GM21360 (cell line): ENCODE measurements around the gene TMEM63B.
"Not testable (repeated sequence)": the region's sequence is repeated elsewhere in the genome, so short reads cannot be mapped to it uniquely, and the experiment has no call there.

Experiments
- ATAC-seq: cut with Tn5 transposase; IDR thresholded peaks from one replicate; pipeline ENCODE4 v1.9.1; 2021; ENCODE audit warnings: mild to moderate bottlenecking, moderate library complexity; ENCODE audit not compliant: unreplicated experiment

Gene TMEM63B

DNA sequence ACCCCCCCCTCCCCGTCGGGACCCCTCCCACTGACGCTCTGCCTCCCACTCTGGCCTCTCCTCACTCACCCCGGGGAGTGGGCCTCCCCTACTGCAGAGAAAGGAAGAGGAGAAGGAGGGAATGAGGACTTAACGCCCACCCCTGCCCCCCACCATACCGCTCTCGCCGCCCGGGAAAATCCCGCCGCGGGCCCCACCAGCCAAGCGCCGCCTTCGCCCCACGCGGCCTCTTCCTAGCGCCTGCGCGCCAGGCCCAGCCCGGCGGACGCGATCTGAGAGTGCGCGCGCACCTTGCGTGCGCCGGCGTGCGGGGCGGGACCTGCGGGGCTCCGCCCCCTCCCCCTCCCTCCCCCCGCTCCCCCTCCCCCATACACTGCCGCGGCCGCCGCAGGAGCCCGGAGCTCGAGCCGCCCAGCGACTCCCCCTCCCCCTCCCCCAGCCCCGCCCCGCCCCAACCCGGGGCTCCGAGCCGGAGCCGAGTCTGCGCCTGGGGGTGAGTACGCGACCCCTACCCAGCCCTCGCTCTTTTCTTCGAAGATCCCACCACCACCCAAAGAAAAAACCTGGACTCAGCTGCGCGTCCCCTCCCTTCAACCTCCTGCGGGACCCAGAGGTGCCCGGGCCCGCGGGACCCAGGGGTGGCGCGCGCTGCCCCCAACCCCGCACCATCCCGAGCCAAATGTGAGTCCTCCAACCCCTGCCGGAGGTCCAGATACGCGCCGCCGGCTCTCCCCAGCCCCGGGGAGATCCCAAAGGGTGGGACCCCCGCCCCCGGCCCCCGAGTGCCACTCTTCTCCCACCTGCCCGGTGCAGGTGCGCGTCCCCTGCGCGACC lies at the start of gene TMEM63B, which contains the start of gene MRPL14:
TSS of gene TMEM63B (plus strand) at position 369 of the 834 bp plus-strand sequence. CDS start 7,031 bp downstream, outside the sequence.
TSS of gene MRPL14 (minus strand) at position 267 of the 834 bp plus-strand sequence. CDS start 10,841 bp downstream, outside the sequence.
- peak; percentile 67 for ATAC-seq

GRCh38 chr6:44078219-44078826 lies 49.0 kb upstream of the TMEM63B start:
- ATAC-seq = no peak

DNA sequence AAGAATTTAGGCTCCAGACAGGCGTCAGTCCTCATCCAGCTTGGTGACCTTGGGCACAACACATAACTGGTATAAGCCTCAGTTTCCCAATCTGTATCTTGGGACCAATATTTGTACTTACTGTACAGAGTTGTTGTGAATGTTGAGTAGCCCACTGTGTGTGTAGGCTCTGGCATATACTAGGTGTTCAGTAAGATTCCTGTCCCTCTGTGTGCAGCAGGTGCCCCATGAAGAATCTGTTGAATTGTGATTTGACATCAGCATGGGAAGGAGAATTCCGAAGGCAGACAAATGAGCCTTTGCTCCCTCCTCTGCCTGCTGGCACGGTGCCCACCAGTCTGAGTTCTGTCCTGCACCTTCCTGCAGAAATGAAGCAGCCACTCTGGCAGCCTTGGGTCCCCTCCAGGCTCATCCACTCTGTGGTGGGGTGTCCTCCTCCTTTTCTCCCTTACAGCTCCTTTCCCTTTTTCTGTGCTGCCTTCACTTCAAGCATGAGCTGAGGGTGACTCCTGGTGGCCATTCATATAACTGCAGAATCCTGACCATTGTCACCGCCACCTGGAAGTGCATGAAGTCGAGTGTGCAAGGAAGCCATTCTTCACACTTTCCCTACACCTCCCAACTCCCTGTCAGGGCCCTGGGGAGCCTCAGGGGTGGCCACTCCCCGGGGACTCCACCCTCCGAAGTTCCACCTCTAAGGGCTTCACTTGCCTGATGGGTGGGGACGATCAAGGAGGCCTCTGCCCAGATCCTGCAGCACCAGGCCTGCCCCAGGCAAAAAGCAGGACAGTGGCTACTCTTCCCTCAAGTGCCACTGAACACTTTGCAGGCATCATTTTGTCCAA lies 48.3 kb upstream of the TMEM63B start:
- ATAC-seq = no peak

DNA sequence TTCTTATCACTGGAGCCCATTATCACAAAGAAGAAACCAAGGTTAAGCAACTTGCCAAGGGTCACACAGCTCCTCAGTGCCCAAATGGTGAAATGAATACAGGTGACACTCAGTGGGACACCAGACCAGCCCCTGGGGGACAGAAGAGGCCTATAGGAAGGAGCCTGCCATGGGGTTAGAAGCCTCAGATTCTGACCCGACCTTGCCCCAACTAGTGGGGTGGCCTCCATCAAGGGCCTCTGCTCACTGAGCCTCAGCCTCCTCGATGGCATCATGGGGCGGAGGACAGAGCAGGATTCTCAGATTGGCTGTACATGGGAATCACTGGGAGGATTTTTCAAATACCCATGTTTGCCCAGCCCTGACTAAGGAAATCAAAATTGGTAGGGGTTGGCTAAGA lies 47.7 kb upstream of the TMEM63B start:
- ATAC-seq = no peak

DNA sequence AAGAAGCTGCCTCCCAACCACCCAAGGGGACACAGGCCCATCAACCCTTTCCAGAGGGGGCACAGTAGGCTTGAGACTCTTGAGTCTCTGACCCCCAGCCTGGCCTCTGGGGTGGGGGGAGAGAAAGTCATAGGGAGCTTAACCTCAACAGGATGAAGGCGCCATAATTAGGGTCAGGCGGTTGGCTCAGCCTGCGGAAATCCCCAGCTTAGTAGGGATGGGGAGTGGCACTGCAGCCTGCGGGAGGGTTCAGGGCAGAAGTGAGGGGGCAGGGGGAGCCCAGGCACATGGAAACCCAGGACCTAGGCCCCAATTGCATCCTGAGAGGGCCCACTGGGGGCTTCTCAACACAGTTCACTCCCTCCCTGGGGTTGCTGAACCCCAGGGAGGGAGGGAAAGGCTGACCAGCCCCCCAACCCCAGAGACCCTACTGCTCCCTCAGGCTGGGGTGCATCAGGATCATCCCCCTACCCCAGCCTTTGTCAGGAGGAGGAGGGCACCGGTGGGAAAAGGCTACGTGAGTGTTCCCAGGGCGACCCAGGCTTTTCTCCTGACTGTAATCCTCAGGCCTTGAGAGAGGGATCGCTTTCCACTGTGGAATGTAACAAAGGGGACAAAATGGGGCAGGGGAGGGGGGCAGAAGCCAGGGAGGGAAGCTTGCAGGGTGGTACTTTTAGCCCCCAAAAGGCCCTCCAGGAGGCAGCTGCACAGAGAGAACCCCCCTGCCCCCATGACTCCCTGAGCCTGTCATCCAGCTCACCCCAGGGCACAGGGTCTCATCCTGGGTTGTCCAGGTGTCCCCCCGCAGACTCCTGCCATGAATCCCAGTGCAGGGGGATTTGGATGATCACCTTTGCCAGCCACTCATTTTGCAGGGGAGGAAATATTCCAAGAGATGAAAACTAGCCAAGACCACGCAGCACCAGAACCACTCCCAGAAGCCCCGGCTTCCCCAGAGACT lies 46.5 kb upstream of the TMEM63B start:
- no peak for ATAC-seq

DNA sequence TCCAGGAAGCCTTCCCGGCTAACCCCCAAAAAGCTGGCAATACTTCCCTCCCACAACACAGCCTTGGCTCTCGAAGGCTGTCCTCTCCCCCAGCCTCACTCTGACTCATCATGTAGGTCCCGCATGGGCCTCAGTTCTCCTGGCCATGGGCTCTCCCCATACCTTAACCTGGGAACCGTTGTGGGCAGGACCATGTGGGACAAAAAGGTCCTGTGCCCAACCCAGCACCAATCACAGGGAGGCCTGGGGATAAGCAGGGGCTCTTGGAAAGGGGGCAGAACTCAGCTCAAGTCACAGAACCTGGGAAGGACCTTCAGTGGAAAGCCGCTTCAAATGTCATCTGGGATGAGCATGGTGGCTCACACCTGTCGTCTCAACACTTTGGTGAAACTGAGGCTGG lies 45.6 kb upstream of the TMEM63B start:
- no peak for ATAC-seq

DNA sequence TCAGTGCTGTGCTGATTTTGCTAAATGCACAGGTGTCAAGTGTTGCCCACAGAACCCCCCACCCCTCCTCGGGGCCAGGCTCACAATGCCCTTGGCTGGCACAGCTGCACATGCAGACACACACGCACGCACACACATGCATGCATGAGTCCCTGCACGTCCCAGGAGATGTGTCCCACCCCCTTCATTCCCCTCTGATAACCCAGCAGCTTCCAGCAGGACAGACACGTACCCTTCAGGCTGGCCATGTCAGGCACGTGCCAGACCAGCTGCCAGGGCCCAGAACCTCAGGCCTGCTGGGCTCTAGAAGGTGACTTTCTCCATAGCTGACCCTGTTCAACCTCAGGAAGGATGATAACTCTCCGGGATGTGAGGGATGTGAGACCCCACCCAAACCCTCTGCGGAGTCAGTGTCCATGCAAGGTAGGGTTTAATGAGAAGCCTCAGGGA lies 44.5 kb upstream of the TMEM63B start:
- no peak for ATAC-seq

DNA sequence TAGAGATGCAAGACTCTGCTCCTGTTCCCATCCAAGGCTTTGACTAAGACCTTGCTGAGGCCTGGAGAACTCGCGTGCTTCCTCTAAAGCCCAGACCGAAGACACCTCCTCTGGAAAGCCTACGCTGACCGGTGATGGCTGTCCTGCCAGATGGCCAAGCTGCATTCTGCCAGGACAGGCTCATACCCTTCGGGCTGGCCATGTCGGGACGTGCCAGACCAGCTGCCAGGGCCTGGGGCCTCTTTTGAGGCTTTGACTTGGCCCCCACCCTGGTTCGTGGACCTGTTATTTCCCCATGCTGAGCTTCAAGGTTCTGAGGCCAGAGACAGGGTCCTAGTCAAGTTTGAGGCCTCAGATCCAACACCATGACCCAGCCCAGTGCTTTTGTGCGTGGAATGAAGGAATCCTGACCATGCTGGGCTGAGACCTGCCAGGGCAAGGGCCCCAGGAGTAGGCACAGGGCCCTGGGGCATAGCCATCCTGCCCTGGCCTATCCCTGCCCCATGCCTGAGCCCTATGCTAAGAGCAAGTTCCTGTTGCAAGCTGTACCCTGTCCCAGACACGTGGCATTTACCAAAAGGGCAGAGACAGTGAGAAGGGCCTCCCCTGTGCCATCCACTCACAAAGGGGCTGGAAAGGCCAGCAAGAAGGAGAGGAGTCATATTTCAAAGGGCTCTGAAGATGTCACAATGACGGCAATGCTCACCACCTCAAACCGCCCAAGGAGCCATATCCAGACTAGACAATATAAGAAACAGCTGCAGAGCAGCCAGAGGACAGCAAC lies 42.9 kb upstream of the TMEM63B start:
- ATAC-seq = no peak

- ATAC-seq = no peak
Observed at GRCh38 chr6:44085219-44085618, 42.1 kb upstream of the TMEM63B start.

- no peak for ATAC-seq
Observed at GRCh38 chr6:44086931-44087574, 40.3 kb upstream of the TMEM63B start.

DNA sequence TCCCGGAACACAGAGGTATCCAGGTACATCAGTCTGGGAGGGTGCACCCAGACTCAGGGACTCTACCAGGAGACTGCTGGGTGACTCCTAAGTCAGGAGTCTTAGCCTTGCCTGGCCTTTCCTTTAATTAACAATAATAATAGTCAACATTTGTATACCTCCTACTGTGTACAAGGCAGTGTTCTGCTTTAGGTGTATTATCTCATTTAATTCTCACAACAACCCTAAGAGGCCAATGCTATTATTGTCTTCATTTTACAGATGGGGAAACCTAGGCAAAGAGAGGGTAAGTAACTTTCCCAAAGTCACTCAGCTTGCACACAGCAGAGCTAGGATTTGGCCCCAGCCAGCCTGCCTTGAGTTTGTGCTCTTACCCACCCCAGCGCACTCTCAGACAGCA lies 39.7 kb upstream of the TMEM63B start:
- no peak for ATAC-seq

- no peak for ATAC-seq
Observed at GRCh38 chr6:44088827-44089590, 38.3 kb upstream of the TMEM63B start.

DNA sequence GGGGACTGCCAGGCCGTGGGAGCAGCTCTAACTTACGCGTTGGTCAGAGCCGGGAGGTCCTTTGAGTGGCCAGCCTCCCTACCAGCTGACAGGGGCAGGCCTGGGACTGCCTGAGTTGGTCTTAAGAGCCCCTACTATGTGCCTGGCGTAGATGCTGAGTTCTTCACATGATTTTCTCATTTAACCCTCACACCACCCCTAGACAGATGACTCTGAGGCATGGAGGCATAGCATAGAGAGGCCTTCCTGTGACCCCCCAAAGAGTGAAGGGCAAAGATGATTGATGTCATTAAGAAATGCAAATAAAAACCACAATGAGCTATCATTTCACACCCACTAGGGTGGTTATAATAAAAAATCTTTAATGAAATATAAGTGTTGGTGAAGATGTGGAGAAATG lies 36.9 kb upstream of the TMEM63B start:
- no peak for ATAC-seq

GRCh38 chr6:44091356-44091755 lies 36.0 kb upstream of the TMEM63B start:
- not testable (repeated sequence) for ATAC-seq

DNA sequence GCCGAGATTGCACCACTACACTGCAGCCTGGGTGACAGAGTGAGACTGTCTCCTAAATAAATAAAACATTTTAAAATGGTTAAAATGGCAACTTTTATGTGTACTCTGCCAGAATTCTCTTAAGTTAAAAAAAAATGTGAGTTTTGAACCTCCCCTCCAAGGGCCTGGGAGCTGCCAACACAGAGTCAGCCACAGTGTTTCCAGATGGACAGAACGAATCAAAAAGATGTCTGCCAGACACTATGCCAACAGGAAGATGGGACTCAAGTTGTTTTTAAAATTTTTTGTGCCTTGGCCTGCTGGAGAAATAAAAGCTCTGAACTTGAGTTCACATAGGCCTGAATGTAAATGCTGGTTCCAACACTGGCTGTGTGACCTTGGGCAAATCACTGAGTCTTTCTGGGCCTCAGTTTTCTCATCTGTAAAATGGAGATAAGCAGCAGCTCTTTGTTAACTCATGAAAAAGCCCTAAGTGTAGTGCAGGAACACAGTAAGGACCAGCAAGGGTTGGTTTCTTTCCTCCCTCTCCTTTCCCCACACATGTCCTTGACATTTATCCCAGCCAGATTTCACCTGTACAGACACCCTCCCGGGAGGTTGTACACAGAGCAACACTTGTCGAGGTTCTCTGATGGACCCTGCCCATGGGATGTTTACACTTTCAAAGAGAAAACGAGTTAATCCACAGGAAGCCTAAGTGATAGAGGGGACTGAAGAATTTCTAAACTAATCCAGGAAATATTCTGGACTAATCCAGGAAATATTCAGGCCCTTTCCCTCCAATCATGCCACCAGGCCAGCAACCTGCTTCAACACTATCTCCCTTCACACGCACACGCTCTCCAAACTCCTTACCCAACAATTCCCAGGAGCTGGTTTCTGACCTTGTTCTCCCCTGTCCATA lies 35.1 kb upstream of the TMEM63B start:
- ATAC-seq = no peak

DNA sequence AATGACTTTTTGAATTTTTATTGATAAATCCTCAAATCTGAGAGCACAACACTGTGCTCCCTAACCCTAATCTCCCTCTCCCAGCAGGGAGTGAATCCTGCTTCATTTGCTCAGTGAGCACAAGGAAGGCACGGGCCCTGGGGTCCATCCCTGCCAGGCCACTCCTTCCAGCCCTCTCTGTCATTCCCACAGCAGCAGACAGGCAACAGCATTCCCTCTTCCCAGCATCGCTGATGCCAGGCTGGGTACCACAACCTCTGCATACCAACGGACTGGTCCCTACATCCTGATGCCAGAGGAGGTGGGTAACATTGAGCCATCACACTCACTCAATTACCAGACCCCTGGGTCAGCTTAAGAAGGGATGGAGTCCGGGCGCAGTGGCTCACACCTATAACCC lies 34.3 kb upstream of the TMEM63B start:
- ATAC-seq = no peak

- no peak for ATAC-seq
Observed at GRCh38 chr6:44093750-44094402, 33.5 kb upstream of the TMEM63B start.
